Rectal smooth muscle tissue (tissue), 1 donor: ENCODE measurements around the gene ENDOV.

Experiments
- H3K27ac ChIP-seq: one replicate; pipeline ENCODE4 v1.7.0; 2013; ENCODE audit warnings: low read depth, low read length, inconsistent platforms
- H3K27me3 ChIP-seq: one replicate; pipeline ENCODE4 v1.7.0; 2013; ENCODE audit warnings: low read length; ENCODE audit not compliant: control insufficient read depth, insufficient read depth
- H3K36me3 ChIP-seq: one replicate; pipeline ENCODE4 v1.7.0; 2013; ENCODE audit warnings: low read length; ENCODE audit not compliant: control insufficient read depth, insufficient read depth
- H3K4me1 ChIP-seq: one replicate; pipeline ENCODE4 v1.7.0; 2013; ENCODE audit warnings: low read length; ENCODE audit not compliant: control insufficient read depth, insufficient read depth
- H3K4me3 ChIP-seq: one replicate; pipeline ENCODE4 v1.7.0; 2013; ENCODE audit warnings: low read length
- H3K9ac ChIP-seq: one replicate; pipeline ENCODE4 v1.7.0; 2013; ENCODE audit warnings: low read length

Gene ENDOV

GRCh38 chr17:80423536-80424225, 8.7 kb downstream of the ENDOV start:
- H3K36me3 ChIP-seq: no peaks in the 10 kb centered on the region
- no peak overlapping the region for H3K4me3 ChIP-seq
- no peak overlapping the region for H3K27ac ChIP-seq
- H3K9ac ChIP-seq: no peak overlapping the region
- H3K27me3 ChIP-seq: no peaks in the 10 kb centered on the region
- H3K4me1 ChIP-seq: peaks cover 2% of the 10 kb centered on the region

GRCh38 chr17:80424261-80424660, 9.3 kb downstream of the ENDOV start:
- Histone ChIP-seq H3K4me1 (peaks cover 2% of the 10 kb centered on the region), H3K36me3 (peaks cover 4% of the 10 kb centered on the region), H3K27ac (no peak overlapping the region), H3K9ac (no peak overlapping the region), H3K27me3 (no peaks in the 10 kb centered on the region), H3K4me3 (no peak overlapping the region)

GRCh38 chr17:80424878-80425765, 10.2 kb downstream of the ENDOV start:
- Histone ChIP-seq H3K9ac (no peak overlapping the region), H3K27ac (no peak overlapping the region), H3K36me3 (peaks cover 4% of the 10 kb centered on the region), H3K4me1 (peaks cover 2% of the 10 kb centered on the region), H3K27me3 (no peaks in the 10 kb centered on the region), H3K4me3 (no peak overlapping the region)

- Histone ChIP-seq H3K4me1 (peaks cover 2% of the 10 kb centered on the region), H3K27me3 (no peaks in the 10 kb centered on the region), H3K27ac (no peak overlapping the region), H3K36me3 (peaks cover 4% of the 10 kb centered on the region), H3K4me3 (no peak overlapping the region), H3K9ac (no peak overlapping the region)
These were observed 11.0 kb downstream of the ENDOV start for GRCh38 chr17:80425835-80426426.

- Histone ChIP-seq H3K4me3 (no peak overlapping the region), H3K27ac (no peak overlapping the region), H3K4me1 (peaks cover 2% of the 10 kb centered on the region), H3K36me3 (peaks cover 4% of the 10 kb centered on the region), H3K27me3 (no peaks in the 10 kb centered on the region), H3K9ac (no peak overlapping the region)
These were observed 11.8 kb downstream of the ENDOV start for GRCh38 chr17:80426671-80427326.

GRCh38 chr17:80427366-80428282, 12.7 kb downstream of the ENDOV start:
- Histone ChIP-seq H3K36me3 (peaks cover 4% of the 10 kb centered on the region), H3K4me3 (no peak overlapping the region), H3K4me1 (peaks cover 2% of the 10 kb centered on the region), H3K27me3 (no peaks in the 10 kb centered on the region), H3K9ac (no peak overlapping the region), H3K27ac (no peak overlapping the region)

- H3K4me1 ChIP-seq: peaks cover 2% of the 10 kb centered on the region
- H3K27ac ChIP-seq: no peak overlapping the region
- H3K9ac ChIP-seq: no peak overlapping the region
- H3K4me3 ChIP-seq: no peak overlapping the region
- peaks cover 4% of the 10 kb centered on the region for H3K36me3 ChIP-seq
- no peaks in the 10 kb centered on the region for H3K27me3 ChIP-seq
These were observed 13.4 kb downstream of the ENDOV start for GRCh38 chr17:80428363-80428762.

GRCh38 chr17:80428796-80429195, 13.8 kb downstream of the ENDOV start:
- peaks cover 4% of the 10 kb centered on the region for H3K36me3 ChIP-seq
- H3K27me3 ChIP-seq: no peaks in the 10 kb centered on the region
- no peak overlapping the region for H3K27ac ChIP-seq
- no peak overlapping the region for H3K9ac ChIP-seq
- H3K4me3 ChIP-seq: no peak overlapping the region
- peaks cover 2% of the 10 kb centered on the region for H3K4me1 ChIP-seq

- no peak overlapping the region for H3K9ac ChIP-seq
- no peaks in the 10 kb centered on the region for H3K27me3 ChIP-seq
- H3K4me3 ChIP-seq: no peak overlapping the region
- peaks cover 2% of the 10 kb centered on the region for H3K4me1 ChIP-seq
- no peak overlapping the region for H3K27ac ChIP-seq
- H3K36me3 ChIP-seq: peaks cover 4% of the 10 kb centered on the region
These were observed 14.6 kb downstream of the ENDOV start for GRCh38 chr17:80429356-80430275.

GRCh38 chr17:80430446-80431245, 15.7 kb downstream of the ENDOV start:
- Histone ChIP-seq H3K36me3 (peaks cover 4% of the 10 kb centered on the region), H3K27ac (no peak overlapping the region), H3K4me3 (no peak overlapping the region), H3K9ac (no peak overlapping the region), H3K27me3 (no peaks in the 10 kb centered on the region), H3K4me1 (peaks cover 2% of the 10 kb centered on the region)
